Right lobe of liver (tissue), 6 donors: Measurements from ENCODE around the gene GLIS2. TPM values are rescaled to one million over a fixed set of nuclear protein-coding genes. Genes with fewer than 3 reads are reported as not detected.

ENCODE experiments used
- ATAC-seq, 4 donors: fragments of 200-7000 bp; cut with Tn5 transposase; one replicate each; pipeline ENCODE4 v1.9.1; 2020; ENCODE audit warnings: mild to moderate bottlenecking in 4 of 4, moderate library complexity in 4 of 4
- DNase-seq, 3 donors: peaks; one replicate each; pipeline ENCODE4 v3.0.0-alpha.2; 2020
- H3K27ac ChIP-seq, 3 donors: fragments of 200-600 bp; one replicate each; pipeline ENCODE4 v1.8.0; 2022
- H3K27me3 ChIP-seq, 2 donors: fragments of 200-600 bp; one replicate each; pipeline ENCODE4 v1.8.0; 2022
- H3K36me3 ChIP-seq, 4 donors: fragments of 200-600 bp; sonication (generic) in 1 of 4; one replicate each; pipeline versions ENCODE4 v1.5.1 to v1.8.0; 2017 to 2022; ENCODE audit warnings: control low read depth in 1 of 4
- H3K4me1 ChIP-seq, 4 donors: fragments of 200-600 bp; sonication (generic) in 1 of 4; one replicate each; pipeline versions ENCODE4 v1.5.1 to v1.8.0; 2017 to 2022; ENCODE audit warnings: control low read depth in 1 of 4
- H3K4me3 ChIP-seq, 3 donors: fragments of 200-600 bp; one replicate each; pipeline ENCODE4 v1.8.0; 2022
- H3K9me3 ChIP-seq, 4 donors: fragments of 200-600 bp; sonication (generic) in 1 of 4; one replicate each; pipeline versions ENCODE4 v1.5.1 to v1.8.0; 2017 to 2022; ENCODE audit warnings: control low read depth in 1 of 4
- POLR2A ChIP-seq: fragments of 450-650 bp; IDR thresholded peaks from one replicate; pipeline ENCODE4 v1.6.1; 2017; ENCODE audit warnings: antibody characterized with exemption, mild to moderate bottlenecking
- WGBS: methylation state at CpG from one replicate; pipeline ENCODE4 v1.1.6; 2018; ENCODE audit warnings: low coverage, low lambda C conversion rate; ENCODE audit not compliant: insufficient coverage; ENCODE audit errors: missing lambda C conversion rate; 5-methylcytosine and 5-hydroxymethylcytosine counted together
- intact Hi-C, 2 donors: fragments of 100-400 bp; cut with DNase I; formaldehyde crosslinking; loops; one replicate each; pipeline versions ENCODE4 v1.11.2 to v1.14.1; 2022
- total RNA-seq, 6 experiments: library from RNA; depleted of rRNA in 2 of 6; stranded (reverse); fragments of >200 nt in 2 of 6; fragmentation: NEBNext Ultra II Directional in 3 of 6; extraction: Animal tissue kit (Norgen Biotek cat#: 25700) in 3 of 6; gene quantifications; one replicate each; pipeline versions ENCODE4 v1.1.0 to v1.2.4, GENCODE V29; 2016 to 2023
- TF ChIP-seq, protein P1 (sequence below), 4 donors: fragments of 200-600 bp in 3 of 4; fragments of 450-650 bp in 1 of 4; IDR thresholded peaks; one replicate each; pipeline versions ENCODE4 v1.5.1 to v1.8.0; 2016 to 2022; ENCODE audit warnings: antibody characterized with exemption in 4 of 4, mild to moderate bottlenecking in 2 of 4
- donor health status: DM: no; HTN: yes; CAD: no.
- donor health status: DM: no; HTN: no; CAD: no.
- donor health status: DM: no; HTN: no; CAD: no.
- donor health status: DM: no; HTN: yes; CAD: no.
- donor health status: DM: no; HTN: yes; CAD: no.

GLIS2 gene
- total RNA-seq, 6 experiments from 2014 or later, result 0.79 to 2.6 (median 1.4) TPM

DNA sequence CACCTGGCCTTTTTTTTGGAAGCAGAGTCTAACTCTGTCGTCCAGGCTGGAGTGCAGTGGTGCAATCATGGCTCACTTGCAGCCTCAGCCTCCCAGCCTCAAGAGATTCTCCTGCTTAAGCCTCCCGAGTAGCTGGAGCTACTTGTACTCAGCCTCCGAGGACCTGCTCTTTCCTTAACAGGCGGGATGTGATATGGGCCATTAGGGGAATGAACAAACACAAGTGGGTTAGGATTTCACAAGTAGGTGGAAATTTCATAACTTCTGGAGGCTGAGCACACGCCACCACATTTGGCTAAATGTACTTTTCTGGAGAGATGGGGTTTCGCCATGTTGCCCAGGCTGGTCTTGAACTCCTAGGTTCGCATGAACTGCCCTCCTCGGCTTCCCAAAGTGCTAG lies 31.1 kb downstream of the GLIS2 start:
- Histone ChIP-seq H3K9me3 (no peaks in the 10 kb centered on the region), H3K27me3 (no peaks in the 10 kb centered on the region), H3K4me3 (no peak overlapping the region), H3K27ac (peak overlapping the region in 2 of 3 donors; percentile 11 to 71), H3K4me1 (peaks cover 0 to 60% (median 26%) of the 10 kb centered on the region in 4 donors), H3K36me3 (no peaks in the 10 kb centered on the region)
- peak in 3 of 4 donors; percentile 4 to 7 (median 6) for ATAC-seq
- no peak for TF ChIP-seq POLR2A
- TF ChIP-seq, protein P1, sequence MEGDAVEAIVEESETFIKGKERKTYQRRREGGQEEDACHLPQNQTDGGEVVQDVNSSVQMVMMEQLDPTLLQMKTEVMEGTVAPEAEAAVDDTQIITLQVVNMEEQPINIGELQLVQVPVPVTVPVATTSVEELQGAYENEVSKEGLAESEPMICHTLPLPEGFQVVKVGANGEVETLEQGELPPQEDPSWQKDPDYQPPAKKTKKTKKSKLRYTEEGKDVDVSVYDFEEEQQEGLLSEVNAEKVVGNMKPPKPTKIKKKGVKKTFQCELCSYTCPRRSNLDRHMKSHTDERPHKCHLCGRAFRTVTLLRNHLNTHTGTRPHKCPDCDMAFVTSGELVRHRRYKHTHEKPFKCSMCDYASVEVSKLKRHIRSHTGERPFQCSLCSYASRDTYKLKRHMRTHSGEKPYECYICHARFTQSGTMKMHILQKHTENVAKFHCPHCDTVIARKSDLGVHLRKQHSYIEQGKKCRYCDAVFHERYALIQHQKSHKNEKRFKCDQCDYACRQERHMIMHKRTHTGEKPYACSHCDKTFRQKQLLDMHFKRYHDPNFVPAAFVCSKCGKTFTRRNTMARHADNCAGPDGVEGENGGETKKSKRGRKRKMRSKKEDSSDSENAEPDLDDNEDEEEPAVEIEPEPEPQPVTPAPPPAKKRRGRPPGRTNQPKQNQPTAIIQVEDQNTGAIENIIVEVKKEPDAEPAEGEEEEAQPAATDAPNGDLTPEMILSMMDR (IDR thresholded peaks at IDR 0.05), result no peak
- intact Hi-C loops, result no loop called here
- 28% methylated on average over 8 of the region's 8 CpGs for WGBS
- no peak for DNase-seq

DNA sequence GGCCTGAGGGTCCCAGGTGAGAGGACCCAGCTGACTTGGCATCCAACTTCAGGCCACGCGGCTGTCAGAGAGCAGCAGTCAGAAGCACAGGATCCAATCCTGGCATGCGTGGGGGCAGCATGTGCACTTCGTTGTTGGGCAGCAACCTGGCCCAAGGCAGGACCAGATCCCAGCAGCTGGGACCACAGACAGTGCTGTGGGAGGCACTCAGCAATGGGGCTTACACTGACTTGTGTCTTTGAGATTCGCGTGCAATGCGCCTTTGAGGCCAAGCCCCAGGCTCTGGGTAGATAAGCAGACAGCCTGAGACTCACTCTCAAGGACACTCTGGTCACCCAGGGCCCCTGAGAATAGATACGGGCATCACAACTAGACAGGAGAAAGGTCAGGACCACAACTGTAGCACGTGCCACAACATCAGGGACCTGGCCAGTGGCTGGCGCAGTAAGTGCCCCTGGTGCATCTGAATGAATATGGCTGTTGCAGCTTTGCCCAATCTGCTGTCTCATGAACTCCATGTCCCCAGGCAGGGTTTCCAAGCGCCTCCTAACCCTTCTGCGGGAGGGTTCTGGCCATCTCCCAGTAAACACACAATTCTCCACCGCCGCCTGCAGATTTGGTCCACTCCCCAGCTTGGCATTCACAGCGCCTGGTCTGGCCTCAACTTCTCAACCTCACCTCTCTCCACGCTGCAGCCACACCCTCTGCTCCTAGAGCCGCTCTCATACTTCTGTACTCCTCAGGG lies 32.1 kb downstream of the GLIS2 start:
- Histone ChIP-seq H3K4me1 (peaks cover 0 to 64% (median 26%) of the 10 kb centered on the region in 4 donors), H3K9me3 (no peaks in the 10 kb centered on the region), H3K27me3 (no peaks in the 10 kb centered on the region), H3K36me3 (no peaks in the 10 kb centered on the region), H3K4me3 (no peak overlapping the region), H3K27ac (peak overlapping the region in 1 of 3 donors; percentile 71)
- peak in 2 of 3 donors; percentile 77 to 86 for DNase-seq
- intact Hi-C loops, result no loop called here
- TF ChIP-seq, protein P1 (IDR thresholded peaks at IDR 0.05), result no peak
- TF ChIP-seq POLR2A, result no peak
- no CpG with 5 or more reads among the region's 17 CpGs for WGBS
- ATAC-seq, result peak in 3 of 4 donors; percentile 11 to 46 (median 25)

DNA sequence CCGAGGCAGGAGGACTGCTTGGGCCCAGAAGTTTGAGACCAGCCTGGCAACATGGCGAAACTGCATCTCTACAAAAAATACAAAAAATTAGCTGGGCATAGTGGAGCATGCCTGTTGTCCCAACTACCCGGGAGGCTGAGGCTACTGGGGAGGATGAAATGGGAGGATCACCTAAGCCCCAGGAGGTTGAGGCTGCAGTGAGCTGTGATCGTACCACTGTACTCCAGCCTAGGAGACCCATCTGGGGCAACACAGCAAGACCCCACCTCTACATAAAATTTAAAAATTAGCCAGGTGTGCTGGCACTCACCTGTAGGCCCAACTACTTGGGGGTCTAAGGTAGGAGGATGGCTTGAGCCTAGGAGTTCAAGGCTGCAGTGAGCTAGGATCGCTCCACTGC lies 33.5 kb downstream of the GLIS2 start:
- ATAC-seq, result no peak

DNA sequence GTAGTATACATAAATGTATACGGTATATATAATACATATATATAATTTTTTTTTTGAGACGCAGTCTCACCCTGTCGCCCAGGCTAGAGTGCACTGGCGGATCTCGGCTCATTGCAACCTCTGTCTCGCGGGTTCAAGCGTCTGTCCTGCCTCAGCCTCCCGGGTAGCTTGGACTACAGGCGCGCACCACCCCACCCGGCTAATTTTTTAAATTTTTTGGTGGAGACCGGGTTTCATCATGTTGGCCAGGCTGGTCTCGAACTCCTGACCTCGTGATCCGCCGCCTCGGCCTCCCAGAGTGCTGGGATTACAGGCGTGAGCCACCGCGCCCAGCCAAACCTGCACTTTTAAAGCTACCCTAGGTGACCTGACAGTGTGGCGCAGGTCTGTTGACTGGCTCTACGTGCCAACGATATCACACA lies 34.5 kb downstream of the GLIS2 start:
- peaks cover 0 to 63% (median 23%) of the 10 kb centered on the region in 4 donors for H3K4me1 ChIP-seq
- peak overlapping the region; percentile 65 to 98 (median 78) for H3K4me3 ChIP-seq
- intact Hi-C loops, result no loop called here
- no peak for TF ChIP-seq POLR2A
- TF ChIP-seq, protein P1 (IDR thresholded peaks at IDR 0.05), result no peak
- no peak for DNase-seq
- no peak for ATAC-seq
- H3K27ac ChIP-seq, result peak overlapping the region; percentile 37 to 90 (median 72)
- 23% methylated on average over 20 of the region's 24 CpGs for WGBS
- H3K36me3 ChIP-seq, result no peaks in the 10 kb centered on the region
- H3K27me3 ChIP-seq, result no peaks in the 10 kb centered on the region
- no peaks in the 10 kb centered on the region for H3K9me3 ChIP-seq

More for the DNA sequence above, 33.5 kb downstream of the GLIS2 start:
- Histone ChIP-seq H3K4me3 (no peak overlapping the region), H3K27me3 (no peaks in the 10 kb centered on the region), H3K27ac (no peak overlapping the region), H3K4me1 (peaks cover 0 to 70% (median 26%) of the 10 kb centered on the region in 4 donors), H3K36me3 (no peaks in the 10 kb centered on the region), H3K9me3 (no peaks in the 10 kb centered on the region)
- TF ChIP-seq POLR2A, result no peak
- TF ChIP-seq, protein P1 (IDR thresholded peaks at IDR 0.05), result no peak
- 95% methylated on average over 3 of the region's 5 CpGs for WGBS
- intact Hi-C loops, result no loop called here
- DNase-seq, result no peak
